IPS-18a (cell line): ENCODE results near the gene LSS.

Source experiments
- H3K27ac ChIP-seq: one replicate; pipeline ENCODE4 v1.5.1; 2013; ENCODE audit warnings: low read length
- H3K27me3 ChIP-seq: one replicate; pipeline ENCODE4 v1.6.1; 2013; ENCODE audit warnings: mild to moderate bottlenecking, low read length; ENCODE audit not compliant: control insufficient read depth, insufficient read depth
- H3K36me3 ChIP-seq: one replicate; pipeline ENCODE4 v1.6.1; 2013; ENCODE audit warnings: low read depth, low read length; ENCODE audit not compliant: control insufficient read depth
- H3K4me1 ChIP-seq: one replicate; pipeline ENCODE4 v1.6.1; 2013; ENCODE audit warnings: low read depth, low read length; ENCODE audit not compliant: control insufficient read depth
- H3K4me3 ChIP-seq: one replicate; pipeline ENCODE4 v1.5.1; 2013; ENCODE audit warnings: low read length
- H3K9ac ChIP-seq: one replicate; pipeline ENCODE4 v1.6.1; 2013; ENCODE audit warnings: mild to moderate bottlenecking, low read length, moderate library complexity
- H3K9me3 ChIP-seq: one replicate; pipeline ENCODE4 v1.6.1; 2013; ENCODE audit warnings: low read depth, low read length; ENCODE audit not compliant: control insufficient read depth

The LSS gene

GRCh38 chr21:46155514-46156377 lies 72.8 kb downstream of the LSS start, which contains the start of gene FTCD:
TSS of gene FTCD (minus strand) at chr21:46155579. CDS start at chr21:46155523, 56 bp downstream.
- no peaks in the 10 kb centered on the region for H3K27me3 ChIP-seq
- no peak within 1 kb of the TSS for H3K4me3 ChIP-seq
- no peak within 1 kb of the TSS for H3K27ac ChIP-seq
- H3K9me3 ChIP-seq: no peaks in the 10 kb centered on the region
- no peaks in the 10 kb centered on the region for H3K36me3 ChIP-seq
- no peak within 1 kb of the TSS for H3K9ac ChIP-seq
- peaks cover 8% of the 10 kb centered on the region for H3K4me1 ChIP-seq

GRCh38 chr21:46154955-46155513 lies 73.5 kb downstream of the LSS start:
- no peaks in the 10 kb centered on the region for H3K9me3 ChIP-seq
- H3K4me1 ChIP-seq: peaks cover 8% of the 10 kb centered on the region

GRCh38 chr21:46154155-46154954 lies 74.2 kb downstream of the LSS start:
- no peaks in the 10 kb centered on the region for H3K36me3 ChIP-seq
- no peaks in the 10 kb centered on the region for H3K27me3 ChIP-seq
- no peak overlapping the region for H3K4me3 ChIP-seq
- peaks cover 8% of the 10 kb centered on the region for H3K4me1 ChIP-seq
- no peaks in the 10 kb centered on the region for H3K9me3 ChIP-seq
- H3K27ac ChIP-seq: no peak overlapping the region
- no peak overlapping the region for H3K9ac ChIP-seq

More at GRCh38 chr21:46154955-46155513, 73.5 kb downstream of the LSS start:
- no peak overlapping the region for H3K9ac ChIP-seq
- H3K27ac ChIP-seq: no peak overlapping the region
- H3K4me3 ChIP-seq: no peak overlapping the region
- no peaks in the 10 kb centered on the region for H3K27me3 ChIP-seq
- H3K36me3 ChIP-seq: no peaks in the 10 kb centered on the region

GRCh38 chr21:46153247-46154154 lies 75.1 kb downstream of the LSS start:
- H3K4me3 ChIP-seq: no peak overlapping the region

GRCh38 chr21:46152927-46153246 lies 75.7 kb downstream of the LSS start:
- Histone ChIP-seq H3K36me3 (no peaks in the 10 kb centered on the region), H3K27me3 (no peaks in the 10 kb centered on the region), H3K4me3 (no peak overlapping the region), H3K9ac (no peak overlapping the region), H3K27ac (no peak overlapping the region), H3K9me3 (no peaks in the 10 kb centered on the region), H3K4me1 (peaks cover 8% of the 10 kb centered on the region)

More at GRCh38 chr21:46153247-46154154, 75.1 kb downstream of the LSS start:
- no peak overlapping the region for H3K9ac ChIP-seq
- no peak overlapping the region for H3K27ac ChIP-seq
- H3K36me3 ChIP-seq: no peaks in the 10 kb centered on the region
- no peaks in the 10 kb centered on the region for H3K9me3 ChIP-seq
- peaks cover 8% of the 10 kb centered on the region for H3K4me1 ChIP-seq
- no peaks in the 10 kb centered on the region for H3K27me3 ChIP-seq

GRCh38 chr21:46151989-46152926 lies 76.3 kb downstream of the LSS start:
- no peak overlapping the region for H3K27ac ChIP-seq
- no peak overlapping the region for H3K9ac ChIP-seq
- no peak overlapping the region for H3K4me3 ChIP-seq
- no peaks in the 10 kb centered on the region for H3K36me3 ChIP-seq
- peaks cover 8% of the 10 kb centered on the region for H3K4me1 ChIP-seq
- H3K9me3 ChIP-seq: no peaks in the 10 kb centered on the region
- H3K27me3 ChIP-seq: no peaks in the 10 kb centered on the region

GRCh38 chr21:46151261-46151988 lies 77.1 kb downstream of the LSS start:
- Histone ChIP-seq H3K36me3 (no peaks in the 10 kb centered on the region), H3K9ac (no peak overlapping the region), H3K4me1 (peaks cover 8% of the 10 kb centered on the region), H3K27me3 (no peaks in the 10 kb centered on the region), H3K9me3 (no peaks in the 10 kb centered on the region), H3K4me3 (no peak overlapping the region), H3K27ac (no peak overlapping the region)

- Histone ChIP-seq H3K4me1 (peaks cover 8% of the 10 kb centered on the region), H3K27me3 (no peaks in the 10 kb centered on the region), H3K36me3 (no peaks in the 10 kb centered on the region), H3K4me3 (no peak overlapping the region), H3K9me3 (no peaks in the 10 kb centered on the region), H3K27ac (no peak overlapping the region), H3K9ac (no peak overlapping the region)
These were observed 78.0 kb downstream of the LSS start for GRCh38 chr21:46150491-46151121.

- Histone ChIP-seq H3K4me3 (no peak overlapping the region), H3K9me3 (no peaks in the 10 kb centered on the region), H3K4me1 (peaks cover 8% of the 10 kb centered on the region), H3K27me3 (no peaks in the 10 kb centered on the region), H3K36me3 (no peaks in the 10 kb centered on the region), H3K9ac (no peak overlapping the region), H3K27ac (no peak overlapping the region)
These were observed 78.5 kb downstream of the LSS start for GRCh38 chr21:46150073-46150472.
